Measurements from ENCODE around the gene PYCARD.

DNA sequence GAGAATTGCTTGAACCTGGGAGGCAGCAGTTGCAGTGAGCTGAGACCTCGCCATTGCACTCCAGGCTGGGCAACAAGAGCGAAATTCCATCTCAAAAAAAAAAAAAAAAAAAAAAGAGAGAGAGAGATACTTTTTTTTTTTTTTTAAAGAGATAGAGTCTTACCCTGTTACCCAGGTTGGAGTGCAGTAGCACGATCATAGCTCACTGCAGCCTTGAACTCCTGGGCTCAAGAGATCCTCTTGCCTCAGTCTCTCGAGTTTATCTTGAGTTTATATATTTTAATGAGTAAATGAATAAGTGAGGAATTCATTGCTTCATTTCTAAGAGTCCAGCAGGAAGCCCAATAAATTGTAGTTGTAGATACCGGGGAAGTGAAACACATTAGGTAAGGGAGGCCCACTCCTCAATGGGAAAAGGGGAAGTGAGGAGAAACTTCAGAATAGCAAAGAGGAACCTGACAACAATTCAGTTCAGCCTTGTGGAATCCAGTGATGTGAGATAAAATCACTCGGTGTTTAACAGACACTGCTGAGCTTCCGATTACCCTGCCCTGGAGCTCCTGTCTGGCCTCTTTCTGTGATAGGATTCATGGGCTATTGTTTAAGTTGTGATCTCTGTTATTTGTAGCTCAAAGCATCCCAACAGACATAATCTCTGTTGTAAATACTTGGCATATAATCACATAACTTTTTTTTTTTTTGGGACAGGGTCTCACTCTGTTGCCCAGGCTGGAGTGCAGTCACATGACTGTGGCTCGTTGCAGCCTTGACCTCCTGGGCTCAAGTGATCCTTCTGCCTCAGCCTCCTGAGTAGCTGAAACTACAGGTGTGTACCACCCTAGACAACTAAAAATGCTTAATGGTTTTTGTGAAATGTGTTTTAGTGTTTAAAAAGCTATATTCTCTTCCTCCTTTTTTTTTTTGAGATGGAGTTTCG, 41.4 kb upstream of the PYCARD start:
- no peak for TF ChIP-seq EZH2 (IDR thresholded peaks at IDR 0.05; ENCODE audit: insufficient read depth, poor library complexity, severe bottlenecking)
- no peak for TF ChIP-seq EZH2phosphoT487 (IDR thresholded peaks at IDR 0.05; ENCODE audit: insufficient read depth, low read depth)

Measured in GM23248 (cell line).